HepG2 (cell line): Measurements from ENCODE around the gene SETD1A. TPM values are rescaled to one million over a fixed set of nuclear protein-coding genes. Genes with fewer than 3 reads are reported as not detected.

Experiments used
- BCL6 ChIP-seq: IDR thresholded peaks from 2 replicates; pipeline ENCODE4 v1.6.1; 2016; ENCODE audit warnings: missing genetic modification reagents, missing compliant biosample characterization
- CBX1 ChIP-seq: IDR thresholded peaks from one replicate; pipeline ENCODE4 v1.6.1; 2016; ENCODE audit warnings: antibody characterized with exemption, low read depth
- E2F2 ChIP-seq: sonication (generic); formaldehyde crosslinking; IDR thresholded peaks from 2 replicates; pipeline ENCODE4 v1.4.0; 2020; ENCODE audit warnings: missing genetic modification reagents, borderline replicate concordance
- HNRNPLL ChIP-seq: fragments of 200-400 bp; formaldehyde crosslinking; IDR thresholded peaks from 2 replicates; pipeline ENCODE4 v1.6.1; 2017; ENCODE audit warnings: mild to moderate bottlenecking, low read depth, low read length; ENCODE audit not compliant: poor library complexity, severe bottlenecking
- MIER3 ChIP-seq: IDR thresholded peaks from 2 replicates; pipeline ENCODE4 v1.6.1; 2016; ENCODE audit warnings: missing compliant biosample characterization, borderline replicate concordance
- MXD4 ChIP-seq: IDR thresholded peaks from 2 replicates; pipeline ENCODE4 v1.6.1; 2016; ENCODE audit warnings: mild to moderate bottlenecking, missing biosample characterization, missing genetic modification reagents
- RFX3 ChIP-seq: IDR thresholded peaks from 2 replicates; pipeline ENCODE4 v1.6.1; 2016; ENCODE audit warnings: missing biosample characterization, missing genetic modification reagents
- SMAD3 ChIP-seq: sonication (generic); formaldehyde crosslinking; IDR thresholded peaks from 2 replicates; pipeline ENCODE4 v1.4.0; 2020; ENCODE audit warnings: missing genetic modification reagents
- STAT5B ChIP-seq: sonication (generic); formaldehyde crosslinking; IDR thresholded peaks from 2 replicates; pipeline ENCODE4 v1.4.0; 2020; ENCODE audit warnings: missing genetic modification reagents
- TEAD3 ChIP-seq: optimal IDR thresholded peaks from 2 replicates; pipeline ENCODE3; 2016; ENCODE audit warnings: borderline replicate concordance
- TP53 ChIP-seq: sonication (generic); formaldehyde crosslinking; conservative IDR thresholded peaks from 2 replicates; pipeline ENCODE4 v1.4.0; 2020; ENCODE audit warnings: missing genetic modification reagents
- USF2 ChIP-seq, 2 experiments: sonication (generic) in 1 of 2; formaldehyde crosslinking in 1 of 2; IDR thresholded peaks; 2 replicates each; pipeline versions ENCODE4 v1.5.1 to v1.6.1; 2011 to 2020; ENCODE audit warnings: borderline replicate concordance in 1 of 2, low read depth in 1 of 2, low read length in 1 of 2, mild to moderate bottlenecking in 1 of 2, missing genetic modification reagents in 1 of 2, moderate library complexity in 1 of 2
- ZNF138 ChIP-seq: sonication (generic); formaldehyde crosslinking; IDR thresholded peaks from 2 replicates; pipeline ENCODE4 v1.5.0; 2020; ENCODE audit warnings: mild to moderate bottlenecking, low read depth, missing genetic modification reagents
- ZNF30 ChIP-seq: sonication (generic); formaldehyde crosslinking; IDR thresholded peaks from 2 replicates; pipeline ENCODE4 v1.5.0; 2020; ENCODE audit warnings: mild to moderate bottlenecking, missing genetic modification reagents
- ZNF790 ChIP-seq: sonication (generic); formaldehyde crosslinking; IDR thresholded peaks from 2 replicates; pipeline ENCODE4 v1.8.0; 2022; ENCODE audit warnings: missing genetic modification reagents, mild to moderate bottlenecking, borderline replicate concordance
- polyA plus RNA-seq, 8 experiments: library from polyadenylated mRNA; depleted of rRNA in 3 of 8; stranded (reverse) in 7 of 8; unstranded in 1 of 8; fragments of >200 nt; fragmentation: Illumina TruSeq in 4 of 8; extraction: Trizol in 4 of 8; gene quantifications; 2 replicates each; pipeline versions ENCODE4 v1.2.1 to v1.2.3, GENCODE V29; 2011 to 2016; ENCODE audit warnings: low read depth in 4 of 8, missing spikeins in 1 of 8, mixed read lengths in 1 of 8; ENCODE audit not compliant: insufficient read depth in 1 of 8
- total RNA-seq, 5 experiments: library from RNA; depleted of rRNA; stranded (reverse); fragments of >200 nt; fragmentation: Illumina TruSeq; extraction: Trizol; gene quantifications; 2 replicates each; pipeline ENCODE4 v1.2.3, GENCODE V29; 2016; ENCODE audit warnings: low read depth in 1 of 5
- TF ChIP-seq, protein P1 (sequence below): sonication (generic); formaldehyde crosslinking; IDR thresholded peaks from 2 replicates; pipeline ENCODE4 v1.4.0; 2020; ENCODE audit warnings: mild to moderate bottlenecking, missing genetic modification reagents
- TF ChIP-seq, protein P2 (sequence below): sonication (generic); formaldehyde crosslinking; IDR thresholded peaks from 2 replicates; pipeline ENCODE4 v1.8.0; 2022; ENCODE audit warnings: mild to moderate bottlenecking, missing genetic modification reagents, borderline replicate concordance
- TF ChIP-seq, protein P3 (sequence below): sonication (generic); formaldehyde crosslinking; IDR thresholded peaks from 2 replicates; pipeline ENCODE4 v1.5.0; 2020; ENCODE audit warnings: missing genetic modification reagents
- TF ChIP-seq, protein P4 (sequence below): sonication (generic); formaldehyde crosslinking; IDR thresholded peaks from 2 replicates; pipeline ENCODE4 v1.4.0; 2020; ENCODE audit warnings: low read depth, mild to moderate bottlenecking, missing genetic modification reagents

Gene SETD1A
- total and polyA plus RNA-seq, 2 of the 13 experiments (the other 11 are each of a cell fraction or from before 2014, with no cell fraction given) = 3.8 to 5.6 TPM

DNA sequence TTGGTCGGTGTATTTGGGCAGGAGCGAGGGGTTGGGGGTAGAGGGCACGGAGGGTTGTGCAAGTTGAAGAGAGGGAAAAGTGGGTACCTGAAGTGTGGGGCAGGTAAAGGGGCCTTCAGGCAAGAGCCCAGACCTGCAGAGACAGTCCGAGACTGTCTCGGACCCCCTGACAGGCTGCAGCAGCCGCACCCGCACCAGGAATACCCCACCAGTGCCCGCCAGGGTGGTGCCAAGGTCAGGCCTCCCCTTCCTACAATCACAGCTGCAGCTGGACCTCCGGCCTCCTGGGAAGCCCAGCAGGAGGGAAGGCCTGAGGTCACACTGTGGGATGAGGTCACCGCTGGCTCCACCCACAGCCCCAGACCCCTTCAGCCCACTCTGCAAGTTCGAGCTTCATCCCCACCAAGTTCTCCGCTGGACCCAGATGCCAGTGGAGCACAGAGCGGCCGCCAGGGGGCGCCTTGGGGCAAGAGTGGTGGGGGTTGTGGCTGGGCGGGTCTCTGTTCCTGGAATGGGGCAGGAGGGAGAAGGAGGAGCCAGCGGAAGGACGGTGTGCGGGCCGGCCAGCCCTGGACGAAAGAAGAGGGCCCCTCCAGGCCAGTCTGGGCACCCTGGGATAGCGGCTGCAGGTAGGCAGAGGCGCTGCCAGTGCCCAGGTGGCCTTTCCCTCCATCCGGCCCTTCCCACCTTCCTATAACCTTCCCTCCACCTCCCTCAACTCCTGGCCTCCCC, 27.3 kb downstream of the SETD1A start, which contains the start of gene HSD3B7 (continued):
- TF ChIP-seq STAT5B (peak; percentile 60; the same call in 1 of the 2 replicates), TEAD3 (peak; percentile 80), E2F2 (0 out of 2 replicates have a peak, but pooled peaks have one; percentile 60), TP53 (CRISPR knock-in tag) (no peak), HNRNPLL (peak; percentile 52), BCL6 (CRISPR knock-in tag) (peak; percentile 35), MXD4 (CRISPR knock-in tag) (no peak), USF2 (IDR thresholded peaks at IDR 0.05; ENCODE audit: low read depth, low read length) (no peak), USF2 (CRISPR knock-in tag; IDR thresholded peaks at IDR 0.05; ENCODE audit: borderline replicate concordance) (no peak), ZNF790 (0 out of 2 replicates have a peak, but pooled peaks have one; percentile 68), ZNF138 (0 out of 2 replicates have a peak, but pooled peaks have one; percentile 6), CBX1 (peak; percentile 44), ZNF30 (CRISPR knock-in tag) (no peak), RFX3 (CRISPR knock-in tag) (no peak), SMAD3 (CRISPR knock-in tag) (no peak), MIER3 (0 out of 2 replicates have a peak, but pooled peaks have one; percentile 65)
- TF ChIP-seq, protein P1, sequence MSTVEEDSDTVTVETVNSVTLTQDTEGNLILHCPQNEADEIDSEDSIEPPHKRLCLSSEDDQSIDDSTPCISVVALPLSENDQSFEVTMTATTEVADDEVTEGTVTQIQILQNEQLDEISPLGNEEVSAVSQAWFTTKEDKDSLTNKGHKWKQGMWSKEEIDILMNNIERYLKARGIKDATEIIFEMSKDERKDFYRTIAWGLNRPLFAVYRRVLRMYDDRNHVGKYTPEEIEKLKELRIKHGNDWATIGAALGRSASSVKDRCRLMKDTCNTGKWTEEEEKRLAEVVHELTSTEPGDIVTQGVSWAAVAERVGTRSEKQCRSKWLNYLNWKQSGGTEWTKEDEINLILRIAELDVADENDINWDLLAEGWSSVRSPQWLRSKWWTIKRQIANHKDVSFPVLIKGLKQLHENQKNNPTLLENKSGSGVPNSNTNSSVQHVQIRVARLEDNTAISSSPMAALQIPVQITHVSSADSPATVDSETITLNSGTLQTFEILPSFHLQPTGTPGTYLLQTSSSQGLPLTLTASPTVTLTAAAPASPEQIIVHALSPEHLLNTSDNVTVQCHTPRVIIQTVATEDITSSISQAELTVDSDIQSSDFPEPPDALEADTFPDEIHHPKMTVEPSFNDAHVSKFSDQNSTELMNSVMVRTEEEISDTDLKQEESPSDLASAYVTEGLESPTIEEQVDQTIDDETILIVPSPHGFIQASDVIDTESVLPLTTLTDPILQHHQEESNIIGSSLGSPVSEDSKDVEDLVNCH (CRISPR knock-in tag) = no peak
- TF ChIP-seq, protein P2, sequence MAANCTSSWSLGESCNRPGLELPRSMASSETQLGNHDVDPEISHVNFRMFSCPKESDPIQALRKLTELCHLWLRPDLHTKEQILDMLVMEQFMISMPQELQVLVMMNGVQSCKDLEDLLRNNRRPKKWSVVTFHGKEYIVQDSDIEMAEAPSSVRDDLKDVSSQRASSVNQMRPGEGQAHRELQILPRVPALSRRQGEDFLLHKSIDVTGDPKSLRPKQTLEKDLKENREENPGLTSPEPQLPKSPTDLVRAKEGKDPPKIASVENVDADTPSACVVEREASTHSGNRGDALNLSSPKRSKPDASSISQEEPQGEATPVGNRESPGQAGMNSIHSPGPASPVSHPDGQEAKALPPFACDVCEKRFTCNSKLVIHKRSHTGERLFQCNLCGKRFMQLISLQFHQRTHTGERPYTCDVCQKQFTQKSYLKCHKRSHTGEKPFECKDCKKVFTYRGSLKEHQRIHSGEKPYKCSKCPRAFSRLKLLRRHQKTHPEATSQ (CRISPR knock-in tag) = no peak
- TF ChIP-seq, protein P3, sequence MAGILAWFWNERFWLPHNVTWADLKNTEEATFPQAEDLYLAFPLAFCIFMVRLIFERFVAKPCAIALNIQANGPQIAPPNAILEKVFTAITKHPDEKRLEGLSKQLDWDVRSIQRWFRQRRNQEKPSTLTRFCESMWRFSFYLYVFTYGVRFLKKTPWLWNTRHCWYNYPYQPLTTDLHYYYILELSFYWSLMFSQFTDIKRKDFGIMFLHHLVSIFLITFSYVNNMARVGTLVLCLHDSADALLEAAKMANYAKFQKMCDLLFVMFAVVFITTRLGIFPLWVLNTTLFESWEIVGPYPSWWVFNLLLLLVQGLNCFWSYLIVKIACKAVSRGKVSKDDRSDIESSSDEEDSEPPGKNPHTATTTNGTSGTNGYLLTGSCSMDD (CRISPR knock-in tag) = no peak
- TF ChIP-seq, protein P4, sequence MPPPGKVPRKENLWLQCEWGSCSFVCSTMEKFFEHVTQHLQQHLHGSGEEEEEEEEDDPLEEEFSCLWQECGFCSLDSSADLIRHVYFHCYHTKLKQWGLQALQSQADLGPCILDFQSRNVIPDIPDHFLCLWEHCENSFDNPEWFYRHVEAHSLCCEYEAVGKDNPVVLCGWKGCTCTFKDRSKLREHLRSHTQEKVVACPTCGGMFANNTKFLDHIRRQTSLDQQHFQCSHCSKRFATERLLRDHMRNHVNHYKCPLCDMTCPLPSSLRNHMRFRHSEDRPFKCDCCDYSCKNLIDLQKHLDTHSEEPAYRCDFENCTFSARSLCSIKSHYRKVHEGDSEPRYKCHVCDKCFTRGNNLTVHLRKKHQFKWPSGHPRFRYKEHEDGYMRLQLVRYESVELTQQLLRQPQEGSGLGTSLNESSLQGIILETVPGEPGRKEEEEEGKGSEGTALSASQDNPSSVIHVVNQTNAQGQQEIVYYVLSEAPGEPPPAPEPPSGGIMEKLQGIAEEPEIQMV = no peak
